Thoracic aorta (tissue), 2 donors: ENCODE measurements around the gene ADAMTS16. TPM values are rescaled to one million over a fixed set of nuclear protein-coding genes. Genes with fewer than 3 reads are reported as not detected.

Experiments used
- ATAC-seq: fragments of 150-250 bp; one replicate; pipeline ENCODE4 v1.8.0; 2017; ENCODE audit warnings: low read depth; ENCODE audit not compliant: insufficient number of reproducible peaks, low FRiP score
- DNase-seq: peaks from one replicate; pipeline ENCODE4 v3.0.0-alpha.2; 2020; ENCODE audit warnings: low spot score
- H3K27ac ChIP-seq, 2 donors: fragments of 200-600 bp; sonication (generic); 1 replicate in 1 of 2; 2 replicates in 1 of 2; pipeline ENCODE4 v1.5.1; 2016; ENCODE audit warnings: mild to moderate bottlenecking in 2 of 2, moderate library complexity in 2 of 2
- H3K27me3 ChIP-seq: fragments of 200-600 bp; sonication (generic); replicated peaks from 2 replicates; pipeline ENCODE4 v1.6.0; 2016; ENCODE audit warnings: mild to moderate bottlenecking; ENCODE audit not compliant: insufficient read depth
- H3K36me3 ChIP-seq: fragments of 200-600 bp; sonication (generic); one replicate; pipeline ENCODE4 v1.5.1; 2016
- H3K4me1 ChIP-seq, 2 donors: fragments of 200-600 bp; sonication (generic); 1 replicate in 1 of 2; 2 replicates in 1 of 2; pipeline versions ENCODE4 v1.5.1 to v1.6.0; 2016; ENCODE audit warnings: low read depth in 2 of 2, mild to moderate bottlenecking in 1 of 2; ENCODE audit not compliant: control insufficient read depth in 1 of 2
- H3K4me3 ChIP-seq: fragments of 200-600 bp; sonication (generic); 2 replicates; pipeline ENCODE4 v1.5.1; 2016; ENCODE audit warnings: mild to moderate bottlenecking
- H3K9me3 ChIP-seq: fragments of 200-600 bp; sonication (generic); 2 replicates; pipeline ENCODE4 v1.5.1; 2016
- CTCF ChIP-seq: fragments of 200-600 bp; sonication (generic); IDR thresholded peaks from one replicate; pipeline ENCODE4 v1.5.1; 2019; ENCODE audit warnings: antibody characterized with exemption
- total RNA-seq, 2 donors: library from RNA; depleted of rRNA; stranded (reverse); fragments of >200 nt; gene quantifications; one replicate each; pipeline versions ENCODE4 v1.1.0 to v1.2.3, GENCODE V29; 2016

The ADAMTS16 gene
- total RNA-seq, 2 donors from 2014 or later = not detected

GRCh38 chr5:5313101-5313635 lies 173.0 kb downstream of the ADAMTS16 start:
- Histone ChIP-seq H3K4me1 (no peaks in the 10 kb centered on the region), H3K27ac (no peak overlapping the region), H3K4me3 (no peak overlapping the region), H3K27me3 (no peaks in the 10 kb centered on the region), H3K9me3 (no peaks in the 10 kb centered on the region), H3K36me3 (no peaks in the 10 kb centered on the region)
- no peak for TF ChIP-seq CTCF
- no peak for DNase-seq
- ATAC-seq = no peak

- no peak for TF ChIP-seq CTCF
- no peak overlapping the region for H3K4me3 ChIP-seq
- no peak for ATAC-seq
- no peaks in the 10 kb centered on the region for H3K4me1 ChIP-seq
- DNase-seq = no peak
- H3K36me3 ChIP-seq = no peaks in the 10 kb centered on the region
- no peak overlapping the region for H3K27ac ChIP-seq
- H3K9me3 ChIP-seq = no peaks in the 10 kb centered on the region
- H3K27me3 ChIP-seq = no peaks in the 10 kb centered on the region
Measured at GRCh38 chr5:5314166-5314565, 174.0 kb downstream of the ADAMTS16 start.

- no peak for ATAC-seq
- Histone ChIP-seq H3K4me1 (no peaks in the 10 kb centered on the region), H3K27ac (no peak overlapping the region), H3K27me3 (no peaks in the 10 kb centered on the region), H3K36me3 (no peaks in the 10 kb centered on the region), H3K9me3 (no peaks in the 10 kb centered on the region), H3K4me3 (no peak overlapping the region)
- no peak for TF ChIP-seq CTCF
- DNase-seq = no peak
Measured at GRCh38 chr5:5314626-5315025, 174.5 kb downstream of the ADAMTS16 start.

GRCh38 chr5:5315068-5315980 lies 175.2 kb downstream of the ADAMTS16 start:
- Histone ChIP-seq H3K27ac (no peak overlapping the region), H3K9me3 (no peaks in the 10 kb centered on the region), H3K36me3 (no peaks in the 10 kb centered on the region), H3K4me1 (no peaks in the 10 kb centered on the region), H3K4me3 (no peak overlapping the region), H3K27me3 (no peaks in the 10 kb centered on the region)
- TF ChIP-seq CTCF = no peak
- ATAC-seq = no peak
- no peak for DNase-seq

- no peaks in the 10 kb centered on the region for H3K9me3 ChIP-seq
- H3K36me3 ChIP-seq = no peaks in the 10 kb centered on the region
- TF ChIP-seq CTCF = no peak
- no peak overlapping the region for H3K27ac ChIP-seq
- no peak for DNase-seq
- ATAC-seq = no peak
- H3K27me3 ChIP-seq = no peaks in the 10 kb centered on the region
- no peaks in the 10 kb centered on the region for H3K4me1 ChIP-seq
- no peak overlapping the region for H3K4me3 ChIP-seq
Measured at GRCh38 chr5:5316334-5316733, 176.2 kb downstream of the ADAMTS16 start.
